ENCODE measurements around the gene TMEM250. TPM values are rescaled to one million over a fixed set of nuclear protein-coding genes. Genes with fewer than 3 reads are reported as not detected.

Gene TMEM250
- total RNA-seq, 6 experiments from 2014 or later: 12.4 to 29.7 (median 15.4) TPM

DNA sequence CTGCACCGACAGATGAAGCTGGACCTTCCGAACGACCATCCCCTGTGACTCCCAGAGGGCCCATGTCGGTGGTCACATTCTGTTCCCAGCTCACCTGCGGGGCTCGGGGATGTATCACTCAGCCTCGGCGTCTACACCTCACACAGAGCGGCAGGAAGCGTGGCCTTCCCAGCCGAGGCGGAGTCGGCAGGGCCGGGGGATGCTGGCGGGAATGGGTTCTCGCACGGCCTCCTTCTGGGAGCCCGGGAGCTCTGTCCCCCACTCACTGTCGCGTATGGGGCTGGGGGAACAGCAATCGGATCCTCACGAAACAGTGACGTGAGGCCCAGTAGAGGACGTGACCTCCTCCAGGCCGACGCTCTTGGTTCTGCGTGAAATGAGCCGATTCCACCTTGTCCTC, 44.0 kb downstream of the TMEM250 start:
- TF ChIP-seq, protein P1, sequence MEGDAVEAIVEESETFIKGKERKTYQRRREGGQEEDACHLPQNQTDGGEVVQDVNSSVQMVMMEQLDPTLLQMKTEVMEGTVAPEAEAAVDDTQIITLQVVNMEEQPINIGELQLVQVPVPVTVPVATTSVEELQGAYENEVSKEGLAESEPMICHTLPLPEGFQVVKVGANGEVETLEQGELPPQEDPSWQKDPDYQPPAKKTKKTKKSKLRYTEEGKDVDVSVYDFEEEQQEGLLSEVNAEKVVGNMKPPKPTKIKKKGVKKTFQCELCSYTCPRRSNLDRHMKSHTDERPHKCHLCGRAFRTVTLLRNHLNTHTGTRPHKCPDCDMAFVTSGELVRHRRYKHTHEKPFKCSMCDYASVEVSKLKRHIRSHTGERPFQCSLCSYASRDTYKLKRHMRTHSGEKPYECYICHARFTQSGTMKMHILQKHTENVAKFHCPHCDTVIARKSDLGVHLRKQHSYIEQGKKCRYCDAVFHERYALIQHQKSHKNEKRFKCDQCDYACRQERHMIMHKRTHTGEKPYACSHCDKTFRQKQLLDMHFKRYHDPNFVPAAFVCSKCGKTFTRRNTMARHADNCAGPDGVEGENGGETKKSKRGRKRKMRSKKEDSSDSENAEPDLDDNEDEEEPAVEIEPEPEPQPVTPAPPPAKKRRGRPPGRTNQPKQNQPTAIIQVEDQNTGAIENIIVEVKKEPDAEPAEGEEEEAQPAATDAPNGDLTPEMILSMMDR (IDR thresholded peaks at IDR 0.05): no peak
- TF ChIP-seq POLR2A (IDR thresholded peaks at IDR 0.05): no peak
- peak in 1 of 4 donors; percentile 12 for ATAC-seq
- DNase-seq: no peak
- Histone ChIP-seq H3K4me3 (no peak overlapping the region), H3K36me3 (no peaks in the 10 kb centered on the region), H3K27me3 (no peaks in the 10 kb centered on the region), H3K27ac (no peak overlapping the region), H3K4me1 (peaks cover 0 to 7% (median 0%) of the 10 kb centered on the region in 4 donors), H3K9me3 (no peaks in the 10 kb centered on the region)
- intact Hi-C loops (cut with DNase I): no loop called here
- 93% methylated on average over 17 of the region's 28 CpGs for WGBS (ENCODE audit: insufficient coverage, low coverage, low lambda C conversion rate, missing lambda C conversion rate)

Other genes with a start within 250 kb of the TMEM250 start
- 10 to 100 TPM in 3 of 6 experiments, 1 to 10 TPM in 3; 5.2 to 16.1 (median 10.4) TPM for gene CAMSAP1, start 211.3 kb downstream of the TMEM250 start, total RNA-seq
- gene UBAC1, start 157.5 kb downstream of the TMEM250 start, total RNA-seq: 10 to 100 TPM; 15.2 to 27.0 (median 16.5) TPM
- gene NACC2, start 23.6 kb downstream of the TMEM250 start, total RNA-seq: 10 to 100 TPM; 10.9 to 25.8 (median 13.8) TPM
- gene LHX3, start 86.3 kb upstream of the TMEM250 start, total RNA-seq: not detected
- gene QSOX2, start 126.9 kb upstream of the TMEM250 start, total RNA-seq: 1 to 10 TPM; 2.9 to 8.7 (median 6.4) TPM
- gene CCDC187, start 185.2 kb upstream of the TMEM250 start, total RNA-seq: under 1 TPM in 3 of 6 experiments, not detected in 3; 0.09 to 0.80 (median 0.62) TPM
- gene GPSM1, start 208.7 kb upstream of the TMEM250 start, total RNA-seq: 1 to 10 TPM; 1.3 to 4.8 (median 4.1) TPM
- gene DNLZ, start 244.9 kb upstream of the TMEM250 start, total RNA-seq: 10 to 100 TPM in 3 of 6 experiments, 1 to 10 TPM in 3; 5.0 to 26.0 (median 10.4) TPM

Measured in right lobe of liver (tissue), 6 donors.